Lower leg skin (tissue), 3 donors: ENCODE measurements around the gene CNP.

ENCODE experiments used
- POLR2A ChIP-seq, 2 donors: fragments of 450-650 bp; IDR thresholded peaks; one replicate each; pipeline ENCODE4 v1.6.1; 2016 to 2017; ENCODE audit warnings: antibody characterized with exemption in 2 of 2, mild to moderate bottlenecking in 1 of 2, moderate library complexity in 1 of 2
- TF ChIP-seq, protein P1 (sequence below), 3 donors: fragments of 450-650 bp; IDR thresholded peaks; one replicate each; pipeline ENCODE4 v1.5.1; 2016; ENCODE audit warnings: antibody characterized with exemption in 3 of 3, mild to moderate bottlenecking in 3 of 3, moderate library complexity in 2 of 3

DNA sequence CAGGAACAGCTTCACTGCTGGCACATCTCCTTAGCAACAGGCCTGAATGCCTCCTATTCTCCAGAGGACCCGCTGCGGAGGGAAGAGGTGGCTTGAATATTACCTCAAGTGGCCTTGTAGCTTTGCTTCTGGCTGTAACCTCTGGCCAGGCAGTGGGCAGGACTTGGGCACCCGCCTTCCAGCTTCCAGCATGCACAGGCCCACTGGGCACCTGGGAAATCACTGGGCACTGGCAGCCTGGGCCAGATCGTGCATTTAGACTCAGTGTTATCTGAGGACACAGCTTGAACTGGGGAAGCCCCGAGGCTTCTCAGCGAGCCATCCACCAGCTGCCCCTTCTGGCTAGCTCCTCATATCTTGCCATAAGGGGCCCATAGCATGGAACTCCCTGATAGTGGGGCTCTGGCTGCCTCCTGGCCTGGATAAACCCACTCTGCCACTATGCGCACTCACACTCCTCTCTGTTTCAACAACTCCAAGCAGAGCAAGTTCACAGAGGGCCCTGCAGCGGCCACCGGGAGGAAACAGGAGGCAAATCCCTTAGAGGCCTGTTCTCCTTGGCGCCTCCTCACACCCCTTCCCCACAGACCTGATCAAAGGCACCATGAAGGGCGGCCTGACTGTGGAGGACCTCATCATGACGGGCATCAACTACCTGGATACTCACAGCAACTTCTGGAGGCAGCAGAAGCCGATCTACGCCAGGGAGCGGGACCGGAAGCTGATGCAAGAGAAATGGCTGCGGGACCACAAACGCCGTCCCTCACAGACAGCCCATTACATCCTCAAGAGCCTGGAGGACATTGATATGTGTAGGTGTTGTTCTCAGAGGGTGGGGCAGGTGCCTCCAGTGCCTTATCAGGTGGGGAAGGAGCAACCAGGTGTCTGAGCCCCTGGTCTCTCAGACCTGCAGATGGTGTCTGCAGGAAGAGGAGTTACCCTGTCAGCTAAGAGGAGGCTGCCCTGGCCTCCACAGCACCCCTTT lies 28.3 kb upstream of the CNP start:
- TF ChIP-seq, protein P1, sequence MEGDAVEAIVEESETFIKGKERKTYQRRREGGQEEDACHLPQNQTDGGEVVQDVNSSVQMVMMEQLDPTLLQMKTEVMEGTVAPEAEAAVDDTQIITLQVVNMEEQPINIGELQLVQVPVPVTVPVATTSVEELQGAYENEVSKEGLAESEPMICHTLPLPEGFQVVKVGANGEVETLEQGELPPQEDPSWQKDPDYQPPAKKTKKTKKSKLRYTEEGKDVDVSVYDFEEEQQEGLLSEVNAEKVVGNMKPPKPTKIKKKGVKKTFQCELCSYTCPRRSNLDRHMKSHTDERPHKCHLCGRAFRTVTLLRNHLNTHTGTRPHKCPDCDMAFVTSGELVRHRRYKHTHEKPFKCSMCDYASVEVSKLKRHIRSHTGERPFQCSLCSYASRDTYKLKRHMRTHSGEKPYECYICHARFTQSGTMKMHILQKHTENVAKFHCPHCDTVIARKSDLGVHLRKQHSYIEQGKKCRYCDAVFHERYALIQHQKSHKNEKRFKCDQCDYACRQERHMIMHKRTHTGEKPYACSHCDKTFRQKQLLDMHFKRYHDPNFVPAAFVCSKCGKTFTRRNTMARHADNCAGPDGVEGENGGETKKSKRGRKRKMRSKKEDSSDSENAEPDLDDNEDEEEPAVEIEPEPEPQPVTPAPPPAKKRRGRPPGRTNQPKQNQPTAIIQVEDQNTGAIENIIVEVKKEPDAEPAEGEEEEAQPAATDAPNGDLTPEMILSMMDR (IDR thresholded peaks at IDR 0.05) = no peak
- no peak for TF ChIP-seq POLR2A (IDR thresholded peaks at IDR 0.05)
